Colonic mucosa (tissue), 4 donors: ENCODE results near the gene GJA5. TPM values are rescaled to one million over a fixed set of nuclear protein-coding genes. Genes with fewer than 3 reads are reported as not detected.

ENCODE experiments used
- DNase-seq: peaks from one replicate; pipeline ENCODE4 v3.0.0-alpha.2; 2020
- H3K27ac ChIP-seq: fragments of 200-600 bp; one replicate; pipeline ENCODE4 v1.8.0; 2021
- H3K27me3 ChIP-seq: fragments of 200-600 bp; one replicate; pipeline ENCODE4 v1.8.0; 2021
- H3K36me3 ChIP-seq: fragments of 200-600 bp; one replicate; pipeline ENCODE4 v1.8.0; 2021
- H3K4me1 ChIP-seq: fragments of 200-600 bp; one replicate; pipeline ENCODE4 v1.8.0; 2021; ENCODE audit warnings: mild to moderate bottlenecking
- H3K4me3 ChIP-seq: fragments of 200-600 bp; one replicate; pipeline ENCODE4 v1.8.0; 2021
- H3K9ac ChIP-seq, 2 donors: one replicate each; pipeline ENCODE4 v1.7.0; 2013; ENCODE audit warnings: control low read depth in 2 of 2, low read depth in 2 of 2, low read length in 2 of 2
- H3K9me3 ChIP-seq: fragments of 200-600 bp; one replicate; pipeline ENCODE4 v1.8.0; 2021
- CTCF ChIP-seq: fragments of 200-600 bp; IDR thresholded peaks from one replicate; pipeline ENCODE4 v1.8.0; 2022; ENCODE audit warnings: antibody characterized with exemption, mild to moderate bottlenecking
- intact Hi-C: fragments of 100-400 bp; cut with DNase I; formaldehyde crosslinking; loops from one replicate; pipeline ENCODE4 v1.14.1; 2022
- total RNA-seq, 2 donors: library from RNA; stranded (reverse); fragmentation: NEBNext Ultra II Directional in 1 of 2; extraction: Animal tissue kit (Norgen Biotek cat#: 25700) in 1 of 2; gene quantifications; one replicate each; pipeline ENCODE4 v1.2.1, GENCODE V29; 2021
- donor health status: healthy.
- donor health status: DM: no; HTN: no; CAD: no.
- donor health status: DM: no; HTN: no; CAD: no.

GJA5 gene
- total RNA-seq, 2 donors from 2014 or later, result 1.1 to 4.8 TPM

- Histone ChIP-seq H3K9ac (no peak overlapping the region), H3K9me3 (no peaks in the 10 kb centered on the region), H3K27me3 (no peaks in the 10 kb centered on the region), H3K36me3 (no peaks in the 10 kb centered on the region), H3K4me1 (no peaks in the 10 kb centered on the region), H3K27ac (no peak overlapping the region), H3K4me3 (no peak overlapping the region)
- no peak for TF ChIP-seq CTCF
- DNase-seq, result no peak
- intact Hi-C loops, result no loop called here
These were observed 11.6 kb downstream of the GJA5 start for GRCh38 chr1:147748676-147749350.

GRCh38 chr1:147747966-147748365 is 12.4 kb downstream of the GJA5 start:
- H3K9ac ChIP-seq, result no peak overlapping the region
- no peak overlapping the region for H3K4me3 ChIP-seq
- no peaks in the 10 kb centered on the region for H3K27me3 ChIP-seq
- no peak overlapping the region for H3K27ac ChIP-seq
- intact Hi-C loops, result no loop called here
- H3K9me3 ChIP-seq, result no peaks in the 10 kb centered on the region
- DNase-seq, result no peak
- no peak for TF ChIP-seq CTCF
- no peaks in the 10 kb centered on the region for H3K36me3 ChIP-seq
- no peaks in the 10 kb centered on the region for H3K4me1 ChIP-seq

DNA sequence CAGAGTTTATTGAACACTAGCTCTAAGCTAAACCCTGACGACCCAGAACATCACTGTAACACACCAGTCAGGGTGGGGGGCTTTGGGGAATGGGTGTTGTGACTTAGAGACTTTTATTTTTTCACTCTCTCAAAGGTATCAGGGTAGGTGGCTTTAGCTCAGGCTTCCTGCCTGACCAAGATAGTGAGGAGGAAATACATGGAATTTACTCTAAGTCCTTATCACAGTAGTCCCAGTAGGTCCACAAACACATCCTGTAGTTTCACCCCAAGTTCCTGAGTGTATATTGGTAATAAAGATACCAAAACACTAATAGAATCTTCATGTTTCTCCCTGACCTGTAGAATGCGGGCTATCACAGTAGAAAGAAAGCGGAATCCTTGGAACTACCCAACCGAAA is 15.1 kb downstream of the GJA5 start:
- Histone ChIP-seq H3K36me3 (no peaks in the 10 kb centered on the region), H3K9me3 (no peaks in the 10 kb centered on the region), H3K4me1 (no peaks in the 10 kb centered on the region), H3K4me3 (no peak overlapping the region), H3K27me3 (no peaks in the 10 kb centered on the region), H3K9ac (no peak overlapping the region), H3K27ac (no peak overlapping the region)
- no peak for TF ChIP-seq CTCF
- intact Hi-C loops, result no loop called here
- DNase-seq, result no peak

DNA sequence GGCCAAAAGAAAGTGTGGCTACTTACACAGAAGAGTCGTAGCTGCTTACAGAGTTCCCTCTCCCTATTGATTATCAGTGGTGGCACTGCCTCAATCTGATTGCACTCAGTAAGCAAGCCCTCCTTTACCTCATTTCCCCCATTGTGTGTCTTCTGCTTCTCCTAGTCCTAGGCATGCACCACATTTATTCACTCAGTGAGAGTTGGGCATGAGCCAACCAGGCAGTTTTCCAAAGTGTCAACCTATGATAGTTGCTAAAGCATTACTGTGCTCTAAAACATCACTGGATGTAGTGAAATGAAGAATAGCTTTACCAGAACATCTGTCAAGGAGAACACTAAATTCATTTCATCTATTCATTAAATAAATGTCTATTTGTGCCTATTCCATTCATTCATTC is 19.3 kb downstream of the GJA5 start:
- Histone ChIP-seq H3K27ac (no peak overlapping the region), H3K27me3 (no peaks in the 10 kb centered on the region), H3K4me1 (no peaks in the 10 kb centered on the region), H3K36me3 (no peaks in the 10 kb centered on the region), H3K4me3 (no peak overlapping the region), H3K9ac (no peak overlapping the region), H3K9me3 (no peaks in the 10 kb centered on the region)
- no peak for TF ChIP-seq CTCF
- no peak for DNase-seq
- intact Hi-C loops, result no loop called here

- Histone ChIP-seq H3K9ac (no peak overlapping the region), H3K27ac (no peak overlapping the region), H3K36me3 (no peaks in the 10 kb centered on the region), H3K9me3 (no peaks in the 10 kb centered on the region), H3K4me1 (no peaks in the 10 kb centered on the region), H3K4me3 (no peak overlapping the region), H3K27me3 (no peaks in the 10 kb centered on the region)
- intact Hi-C loops, result no loop called here
- no peak for TF ChIP-seq CTCF
- no peak for DNase-seq
These were observed 20.0 kb downstream of the GJA5 start for GRCh38 chr1:147740391-147740790.
